HEK293 (cell line): ENCODE data around the gene GPR141.

Experiments
- CTCF ChIA-PET: fragments of 350-600 bp; formaldehyde crosslinking; extraction: SDS; loops from one replicate; lab custom pipeline; 2021; ENCODE audit warnings: antibody characterized with exemption; lab: Yijun Ruan, JAX
- POLR2A ChIA-PET: fragments of 300-600 bp; formaldehyde crosslinking; extraction: SDS; loops from one replicate; lab custom pipeline; 2020; ENCODE audit warnings: antibody characterized with exemption, inconsistent platforms; lab: Yijun Ruan, JAX
- H3K27ac ChIP-seq: fragments of 200-500 bp; sonication (Bioruptor generic); 2 replicates; pipeline ENCODE4 v1.5.1; 2014; ENCODE audit warnings: low read depth, low read length, control low read depth, inconsistent platforms; ENCODE audit errors: extremely low read depth
- H3K36me3 ChIP-seq, 2 experiments: fragments of 200-500 bp in 1 of 2; sonication (Bioruptor generic) in 1 of 2; 1 replicate in 1 of 2; 2 replicates in 1 of 2; pipeline ENCODE4 v1.5.1; 2014 to 2017; ENCODE audit warnings: inconsistent platforms in 2 of 2, low read length in 2 of 2; ENCODE audit not compliant: control insufficient read depth in 2 of 2, insufficient read depth in 1 of 2
- H3K4me1 ChIP-seq: fragments of 200-500 bp; sonication (Bioruptor generic); 2 replicates; pipeline ENCODE4 v1.5.1; 2014; ENCODE audit warnings: mild to moderate bottlenecking, low read length, inconsistent platforms; ENCODE audit not compliant: control insufficient read depth, insufficient read depth
- H3K4me3 ChIP-seq: 2 replicates; pipeline ENCODE4 v1.5.1; 2011; ENCODE audit warnings: low read depth, mild to moderate bottlenecking, control low read depth, low read length, moderate library complexity
- H3K9me3 ChIP-seq: fragments of 200-500 bp; sonication (Bioruptor generic); 2 replicates; pipeline ENCODE4 v1.5.1; 2014; ENCODE audit warnings: low read depth, low read length, inconsistent platforms; ENCODE audit not compliant: control insufficient read depth, insufficient read depth
- CTCF ChIP-seq: fragments of 450-650 bp; formaldehyde crosslinking; IDR thresholded peaks from 2 replicates; pipeline ENCODE4 v1.5.1; 2016; ENCODE audit warnings: missing biosample characterization, missing genetic modification characterization
- KLF7 ChIP-seq: fragments of 450-650 bp; formaldehyde crosslinking; IDR thresholded peaks from 2 replicates; pipeline ENCODE4 v1.5.1; 2016; ENCODE audit warnings: missing biosample characterization, missing genetic modification characterization, borderline replicate concordance
- MZF1 ChIP-seq: fragments of 450-650 bp; formaldehyde crosslinking; IDR thresholded peaks from 2 replicates; pipeline ENCODE4 v1.5.1; 2017; ENCODE audit warnings: missing biosample characterization, missing genetic modification characterization, borderline replicate concordance
- ZBTB21 ChIP-seq: fragments of 450-650 bp; formaldehyde crosslinking; IDR thresholded peaks from 2 replicates; pipeline ENCODE4 v1.5.1; 2017; ENCODE audit warnings: missing biosample characterization, missing genetic modification characterization
- ZBTB44 ChIP-seq: fragments of 450-650 bp; IDR thresholded peaks from 2 replicates; pipeline ENCODE4 v1.5.1; 2018; ENCODE audit warnings: missing biosample characterization, mild to moderate bottlenecking, missing genetic modification characterization
- ZBTB7A ChIP-seq: fragments of 450-650 bp; formaldehyde crosslinking; IDR thresholded peaks from 2 replicates; pipeline ENCODE4 v1.5.1; 2016; ENCODE audit warnings: low read depth, missing biosample characterization, missing genetic modification characterization
- ZFHX2 ChIP-seq: fragments of 450-650 bp; formaldehyde crosslinking; conservative IDR thresholded peaks from 2 replicates; pipeline ENCODE4 v1.5.1; 2016; ENCODE audit warnings: missing biosample characterization, missing genetic modification characterization
- ZNF132 ChIP-seq: fragments of 450-650 bp; formaldehyde crosslinking; IDR thresholded peaks from 2 replicates; pipeline ENCODE4 v1.5.1; 2017; ENCODE audit warnings: missing biosample characterization, missing genetic modification characterization, borderline replicate concordance
- ZNF138 ChIP-seq: fragments of 450-650 bp; formaldehyde crosslinking; IDR thresholded peaks from 2 replicates; pipeline ENCODE4 v1.5.1; 2016; ENCODE audit warnings: missing biosample characterization, missing genetic modification characterization, borderline replicate concordance
- ZNF157 ChIP-seq: fragments of 450-650 bp; formaldehyde crosslinking; IDR thresholded peaks from 2 replicates; pipeline ENCODE4 v1.5.1; 2016; ENCODE audit warnings: missing biosample characterization, missing genetic modification characterization
- ZNF211 ChIP-seq: fragments of 450-650 bp; formaldehyde crosslinking; IDR thresholded peaks from 2 replicates; pipeline ENCODE4 v1.5.1; 2016; ENCODE audit warnings: low read depth, missing biosample characterization, missing genetic modification characterization
- ZNF24 ChIP-seq: fragments of 450-650 bp; formaldehyde crosslinking; IDR thresholded peaks from 2 replicates; pipeline ENCODE4 v1.5.1; 2016; ENCODE audit warnings: missing biosample characterization, missing genetic modification characterization
- ZNF311 ChIP-seq: fragments of 450-650 bp; formaldehyde crosslinking; IDR thresholded peaks from 2 replicates; pipeline ENCODE4 v1.5.1; 2017; ENCODE audit warnings: missing biosample characterization, missing genetic modification characterization, borderline replicate concordance
- ZNF544 ChIP-seq: fragments of 450-650 bp; formaldehyde crosslinking; IDR thresholded peaks from 2 replicates; pipeline ENCODE4 v1.5.0; 2017; ENCODE audit warnings: missing biosample characterization, missing genetic modification characterization
- ZNF571 ChIP-seq: fragments of 450-650 bp; formaldehyde crosslinking; IDR thresholded peaks from 2 replicates; pipeline ENCODE4 v1.5.0; 2017; ENCODE audit warnings: missing biosample characterization, missing genetic modification characterization
- ZNF654 ChIP-seq: fragments of 450-650 bp; formaldehyde crosslinking; IDR thresholded peaks from 2 replicates; pipeline ENCODE4 v1.5.1; 2016; ENCODE audit warnings: low read depth, missing biosample characterization, missing genetic modification characterization
- ZSCAN16 ChIP-seq: fragments of 450-650 bp; formaldehyde crosslinking; IDR thresholded peaks from 2 replicates; pipeline ENCODE4 v1.5.1; 2016; ENCODE audit warnings: missing biosample characterization, missing genetic modification characterization
- ZSCAN18 ChIP-seq: fragments of 450-650 bp; formaldehyde crosslinking; IDR thresholded peaks from 2 replicates; pipeline ENCODE4 v1.5.1; 2016; ENCODE audit warnings: missing biosample characterization, missing genetic modification characterization
- TF ChIP-seq, protein P1 (sequence below): fragments of 450-650 bp; formaldehyde crosslinking; optimal IDR thresholded peaks from 2 replicates; pipeline ENCODE3; 2016; ENCODE audit warnings: missing biosample characterization, mild to moderate bottlenecking, missing genetic modification characterization
- TF ChIP-seq, protein P2 (sequence below): fragments of 450-650 bp; formaldehyde crosslinking; IDR thresholded peaks from 2 replicates; pipeline ENCODE4 v1.5.1; 2016; ENCODE audit warnings: missing biosample characterization, missing genetic modification characterization
- TF ChIP-seq, protein P3 (sequence below): fragments of 450-650 bp; formaldehyde crosslinking; IDR thresholded peaks from 2 replicates; pipeline ENCODE4 v1.5.1; 2016; ENCODE audit warnings: missing biosample characterization, missing genetic modification characterization
- TF ChIP-seq, protein P4 (sequence below): fragments of 450-650 bp; formaldehyde crosslinking; IDR thresholded peaks from 2 replicates; pipeline ENCODE4 v1.5.1; 2016; ENCODE audit warnings: missing biosample characterization, missing genetic modification characterization

Gene GPR141

DNA sequence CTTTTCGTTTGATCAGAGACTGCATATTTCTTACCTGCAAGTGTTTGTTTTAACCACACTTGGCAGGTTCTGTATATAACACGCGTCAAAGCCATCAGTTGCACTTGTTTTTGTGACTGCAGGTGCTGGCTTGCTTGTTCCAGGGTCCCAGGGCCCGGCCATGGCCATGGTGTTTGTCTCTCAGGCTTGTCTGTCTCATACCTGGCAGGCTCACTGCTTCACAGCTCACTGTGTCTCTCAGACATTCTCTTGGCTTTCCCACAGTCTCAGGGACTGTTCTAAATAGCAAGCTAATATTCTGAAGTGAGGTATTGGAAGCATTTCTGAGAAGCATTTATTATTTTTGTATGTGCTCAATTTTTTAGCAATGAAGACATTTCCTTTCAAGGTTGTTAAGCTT is 46.9 kb downstream of the GPR141 start:
- Histone ChIP-seq H3K4me3 (no peak overlapping the region), H3K4me1 (no peaks in the 10 kb centered on the region), H3K27ac (no peak overlapping the region), H3K36me3 (no peaks in the 10 kb centered on the region), H3K9me3 (no peaks in the 10 kb centered on the region)
- TF ChIP-seq ZSCAN18 (no peak), ZNF132 (tag by site-specific recombination) (no peak), ZBTB7A (no peak), ZNF138 (tag by site-specific recombination) (no peak), ZNF157 (tag by site-specific recombination) (no peak), ZNF544 (tag by site-specific recombination) (no peak), KLF7 (no peak), ZNF24 (tag by site-specific recombination) (no peak), ZSCAN16 (tag by site-specific recombination) (no peak), MZF1 (tag by site-specific recombination) (no peak), ZNF311 (tag by site-specific recombination) (no peak), ZFHX2 (tag by site-specific recombination) (no peak), ZNF571 (tag by site-specific recombination) (no peak)
- TF ChIP-seq, protein P1, sequence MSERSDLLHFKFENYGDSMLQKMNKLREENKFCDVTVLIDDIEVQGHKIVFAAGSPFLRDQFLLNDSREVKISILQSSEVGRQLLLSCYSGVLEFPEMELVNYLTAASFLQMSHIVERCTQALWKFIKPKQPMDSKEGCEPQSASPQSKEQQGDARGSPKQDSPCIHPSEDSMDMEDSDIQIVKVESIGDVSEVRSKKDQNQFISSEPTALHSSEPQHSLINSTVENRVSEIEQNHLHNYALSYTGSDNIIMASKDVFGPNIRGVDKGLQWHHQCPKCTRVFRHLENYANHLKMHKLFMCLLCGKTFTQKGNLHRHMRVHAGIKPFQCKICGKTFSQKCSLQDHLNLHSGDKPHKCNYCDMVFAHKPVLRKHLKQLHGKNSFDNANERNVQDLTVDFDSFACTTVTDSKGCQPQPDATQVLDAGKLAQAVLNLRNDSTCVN (tag by site-specific recombination): no peak
- TF ChIP-seq, protein P2, sequence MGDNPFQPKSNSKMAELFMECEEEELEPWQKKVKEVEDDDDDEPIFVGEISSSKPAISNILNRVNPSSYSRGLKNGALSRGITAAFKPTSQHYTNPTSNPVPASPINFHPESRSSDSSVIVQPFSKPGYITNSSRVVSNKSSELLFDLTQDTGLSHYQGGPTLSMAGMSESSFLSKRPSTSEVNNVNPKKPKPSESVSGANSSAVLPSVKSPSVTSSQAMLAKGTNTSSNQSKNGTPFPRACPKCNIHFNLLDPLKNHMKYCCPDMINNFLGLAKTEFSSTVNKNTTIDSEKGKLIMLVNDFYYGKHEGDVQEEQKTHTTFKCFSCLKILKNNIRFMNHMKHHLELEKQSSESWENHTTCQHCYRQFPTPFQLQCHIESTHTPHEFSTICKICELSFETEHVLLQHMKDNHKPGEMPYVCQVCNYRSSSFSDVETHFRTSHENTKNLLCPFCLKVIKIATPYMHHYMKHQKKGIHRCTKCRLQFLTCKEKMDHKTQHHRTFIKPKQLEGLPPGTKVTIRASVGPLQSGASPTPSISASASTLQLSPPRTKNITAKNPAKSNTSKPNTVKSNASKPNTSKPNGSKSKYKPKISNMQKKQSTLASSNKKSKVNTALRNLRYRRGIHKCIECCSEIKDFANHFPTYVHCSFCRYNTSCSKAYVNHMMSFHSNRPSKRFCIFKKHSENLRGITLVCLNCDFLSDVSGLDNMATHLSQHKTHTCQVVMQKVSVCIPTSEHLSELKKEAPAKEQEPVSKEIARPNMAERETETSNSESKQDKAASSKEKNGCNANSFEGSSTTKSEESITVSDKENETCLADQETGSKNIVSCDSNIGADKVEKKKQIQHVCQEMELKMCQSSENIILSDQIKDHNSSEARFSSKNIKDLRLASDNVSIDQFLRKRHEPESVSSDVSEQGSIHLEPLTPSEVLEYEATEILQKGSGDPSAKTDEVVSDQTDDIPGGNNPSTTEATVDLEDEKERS (tag by site-specific recombination): no peak
- TF ChIP-seq, protein P3, sequence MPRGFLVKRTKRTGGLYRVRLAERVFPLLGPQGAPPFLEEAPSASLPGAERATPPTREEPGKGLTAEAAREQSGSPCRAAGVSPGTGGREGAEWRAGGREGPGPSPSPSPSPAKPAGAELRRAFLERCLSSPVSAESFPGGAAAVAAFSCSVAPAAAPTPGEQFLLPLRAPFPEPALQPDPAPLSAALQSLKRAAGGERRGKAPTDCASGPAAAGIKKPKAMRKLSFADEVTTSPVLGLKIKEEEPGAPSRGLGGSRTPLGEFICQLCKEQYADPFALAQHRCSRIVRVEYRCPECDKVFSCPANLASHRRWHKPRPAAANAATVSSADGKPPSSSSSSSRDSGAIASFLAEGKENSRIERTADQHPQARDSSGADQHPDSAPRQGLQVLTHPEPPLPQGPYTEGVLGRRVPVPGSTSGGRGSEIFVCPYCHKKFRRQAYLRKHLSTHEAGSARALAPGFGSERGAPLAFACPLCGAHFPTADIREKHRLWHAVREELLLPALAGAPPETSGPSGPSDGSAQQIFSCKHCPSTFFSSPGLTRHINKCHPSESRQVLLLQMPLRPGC (tag by site-specific recombination): no peak
- CTCF ChIA-PET: interaction anchor here (0.5 to 2.3 kb wide), 7 partner anchors 11 to 605 kb away, joined by 3 to 7 read pairs (median 4); no protein-coding TSS in a partner anchor
- POLR2A ChIA-PET: no interaction called here

- no peaks in the 10 kb centered on the region for H3K4me1 ChIP-seq
- H3K36me3 ChIP-seq: no peaks in the 10 kb centered on the region
- TF ChIP-seq, protein P4, sequence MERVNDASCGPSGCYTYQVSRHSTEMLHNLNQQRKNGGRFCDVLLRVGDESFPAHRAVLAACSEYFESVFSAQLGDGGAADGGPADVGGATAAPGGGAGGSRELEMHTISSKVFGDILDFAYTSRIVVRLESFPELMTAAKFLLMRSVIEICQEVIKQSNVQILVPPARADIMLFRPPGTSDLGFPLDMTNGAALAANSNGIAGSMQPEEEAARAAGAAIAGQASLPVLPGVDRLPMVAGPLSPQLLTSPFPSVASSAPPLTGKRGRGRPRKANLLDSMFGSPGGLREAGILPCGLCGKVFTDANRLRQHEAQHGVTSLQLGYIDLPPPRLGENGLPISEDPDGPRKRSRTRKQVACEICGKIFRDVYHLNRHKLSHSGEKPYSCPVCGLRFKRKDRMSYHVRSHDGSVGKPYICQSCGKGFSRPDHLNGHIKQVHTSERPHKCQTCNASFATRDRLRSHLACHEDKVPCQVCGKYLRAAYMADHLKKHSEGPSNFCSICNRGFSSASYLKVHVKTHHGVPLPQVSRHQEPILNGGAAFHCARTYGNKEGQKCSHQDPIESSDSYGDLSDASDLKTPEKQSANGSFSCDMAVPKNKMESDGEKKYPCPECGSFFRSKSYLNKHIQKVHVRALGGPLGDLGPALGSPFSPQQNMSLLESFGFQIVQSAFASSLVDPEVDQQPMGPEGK: 0 out of 2 replicates have a peak, but pooled peaks have one; percentile 38
- no peak for TF ChIP-seq ZNF211 (tag by site-specific recombination)
- TF ChIP-seq ZBTB7A: no peak
- TF ChIP-seq ZNF654: peak; percentile 63
- TF ChIP-seq ZBTB21 (tag by site-specific recombination): no peak
- TF ChIP-seq ZBTB44 (tag by site-specific recombination): no peak
- peak; percentile 46; the same call in 1 of the 2 replicates for TF ChIP-seq CTCF (tag by site-specific recombination)
- H3K9me3 ChIP-seq: no peaks in the 10 kb centered on the region
- no peak overlapping the region for H3K27ac ChIP-seq
- POLR2A ChIA-PET: no interaction called here
- CTCF ChIA-PET: interaction anchor here (0.5 to 2.1 kb wide), 30 partner anchors 8 to 1380 kb away, joined by 3 to 11 read pairs (median 3); no protein-coding TSS in a partner anchor
- no peak overlapping the region for H3K4me3 ChIP-seq
These were observed 48.7 kb downstream of the GPR141 start for GRCh38 chr7:37732253-37732652.
